ENCODE data around the gene BMERB1. TPM values are rescaled to one million over a fixed set of nuclear protein-coding genes. Genes with fewer than 3 reads are reported as not detected.

The BMERB1 gene
- total and polyA plus RNA-seq, 2 experiments from 2014 or later, result 17.3 to 28.1 TPM

DNA sequence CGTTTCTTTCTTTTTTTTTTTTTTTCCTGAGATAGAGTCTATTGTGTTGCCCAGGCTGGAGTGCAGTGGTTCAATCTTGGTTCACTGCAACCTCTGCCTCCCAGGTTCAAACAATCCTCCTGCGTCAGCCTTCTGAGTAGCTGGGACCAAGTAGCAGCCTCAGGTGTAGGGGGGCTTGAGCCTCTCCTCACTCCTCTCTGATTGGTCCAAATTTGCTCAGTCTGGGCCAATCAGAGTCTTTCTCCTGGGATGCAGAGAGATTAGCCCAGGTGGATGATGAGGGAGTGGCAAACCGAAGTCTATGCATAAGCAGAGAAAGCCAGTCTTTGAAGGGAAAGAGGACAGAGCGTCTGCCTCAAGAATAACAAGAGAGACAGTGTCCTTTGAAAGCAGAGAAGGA lies 99.0 kb downstream of the BMERB1 start (continued):
- TF ChIP-seq ZNF462 (CRISPR knock-in tag; IDR thresholded peaks at IDR 0.05), result no peak

DNA sequence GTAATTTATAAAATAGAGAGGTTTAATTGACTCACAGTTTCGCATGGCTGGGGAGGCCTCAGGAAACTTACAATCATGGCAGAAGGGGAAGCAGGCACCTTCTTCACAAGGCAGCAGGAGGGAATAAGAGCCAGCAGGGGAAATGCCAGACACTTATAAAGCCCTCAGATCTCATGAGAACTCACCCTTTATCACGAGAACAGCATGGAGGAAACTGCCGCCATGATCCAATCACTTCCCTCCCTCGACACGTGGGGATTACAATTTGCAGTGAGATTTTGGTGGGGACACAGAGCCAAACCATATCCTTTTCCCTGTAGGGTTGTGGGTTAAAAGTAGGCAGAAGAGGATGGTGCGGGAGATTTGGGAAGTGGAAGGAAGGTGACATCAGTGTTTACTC lies 101.4 kb downstream of the BMERB1 start:
- H3K4me1 ChIP-seq (ENCODE audit: insufficient read depth), result peaks cover 8% of the 10 kb centered on the region
- H3K4me2 ChIP-seq, result no peak overlapping the region
- H3K27me3 ChIP-seq (ENCODE audit: insufficient read depth), result no peaks in the 10 kb centered on the region
- 0 out of 2 replicates have a peak, but pooled peaks cover 3% of the 10 kb centered on the region for H3F3A ChIP-seq (replicated peaks; ENCODE audit: low read depth)
- H2AFZ ChIP-seq, result no peak overlapping the region
- ATAC-seq, result no peak
- Mint-ChIP-seq H3K27ac (no peak overlapping the region; the same call in 1 of the 2 replicates), H3K36me3 (ENCODE audit: low read depth) (no peaks in the 10 kb centered on the region), H3K4me3 (no peak overlapping the region), H3K27me3 (ENCODE audit: insufficient read depth, low read depth, poor library complexity) (no peaks in the 10 kb centered on the region), H3K9me3 (no peaks in the 10 kb centered on the region), H3K4me1 (peaks cover 11% of the 10 kb centered on the region)
- TF ChIP-seq, protein P1, sequence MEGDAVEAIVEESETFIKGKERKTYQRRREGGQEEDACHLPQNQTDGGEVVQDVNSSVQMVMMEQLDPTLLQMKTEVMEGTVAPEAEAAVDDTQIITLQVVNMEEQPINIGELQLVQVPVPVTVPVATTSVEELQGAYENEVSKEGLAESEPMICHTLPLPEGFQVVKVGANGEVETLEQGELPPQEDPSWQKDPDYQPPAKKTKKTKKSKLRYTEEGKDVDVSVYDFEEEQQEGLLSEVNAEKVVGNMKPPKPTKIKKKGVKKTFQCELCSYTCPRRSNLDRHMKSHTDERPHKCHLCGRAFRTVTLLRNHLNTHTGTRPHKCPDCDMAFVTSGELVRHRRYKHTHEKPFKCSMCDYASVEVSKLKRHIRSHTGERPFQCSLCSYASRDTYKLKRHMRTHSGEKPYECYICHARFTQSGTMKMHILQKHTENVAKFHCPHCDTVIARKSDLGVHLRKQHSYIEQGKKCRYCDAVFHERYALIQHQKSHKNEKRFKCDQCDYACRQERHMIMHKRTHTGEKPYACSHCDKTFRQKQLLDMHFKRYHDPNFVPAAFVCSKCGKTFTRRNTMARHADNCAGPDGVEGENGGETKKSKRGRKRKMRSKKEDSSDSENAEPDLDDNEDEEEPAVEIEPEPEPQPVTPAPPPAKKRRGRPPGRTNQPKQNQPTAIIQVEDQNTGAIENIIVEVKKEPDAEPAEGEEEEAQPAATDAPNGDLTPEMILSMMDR (conservative IDR thresholded peaks at IDR 0.05; ENCODE audit: low read depth in 2 of 2), result no peak
- no peak for TF ChIP-seq ZNF331 (CRISPR knock-in tag; IDR thresholded peaks at IDR 0.05; ENCODE audit: low read depth)
- TF ChIP-seq CREB1 (CRISPR knock-in tag; IDR thresholded peaks at IDR 0.05; ENCODE audit: low read depth), result no peak
- no peak overlapping the region for H3K4me3 ChIP-seq
- DNase-seq (ENCODE audit: low spot score), result no peak
- no peak overlapping the region for H3K27ac ChIP-seq (ENCODE audit: low read depth)
- no peaks in the 10 kb centered on the region for H3K9me2 ChIP-seq (ENCODE audit: insufficient read depth)
- H3K79me2 ChIP-seq (replicated peaks; ENCODE audit: insufficient read depth), result no peaks in the 10 kb centered on the region
- no peaks in the 10 kb centered on the region; the same call in 1 of the 2 replicates for H3K36me3 ChIP-seq (ENCODE audit: insufficient read depth)
- H4K20me1 ChIP-seq (replicated peaks; ENCODE audit: insufficient read depth), result no peaks in the 10 kb centered on the region
